Naive thymus-derived CD4-positive, alpha-beta T cell (primary cell): ENCODE results near the gene MYRF. TPM values are rescaled to one million over a fixed set of nuclear protein-coding genes. Genes with fewer than 3 reads are reported as not detected.

Experiments
- ATAC-seq: fragments of 150-1000 bp; cut with Tn5 transposase; 2 replicates; pipeline ENCODE4 v1.10.0; 2021; ENCODE audit warnings: mild to moderate bottlenecking, moderate library complexity
- CTCF ChIA-PET: fragments of 350-600 bp; sonication (Branson Sonifier 250); formaldehyde crosslinking; loops from one replicate; lab custom pipeline; 2021; ENCODE audit warnings: antibody characterized with exemption; lab: Charles Lee
- POLR2A ChIA-PET: fragments of 350-600 bp; sonication (Branson Sonifier 250); formaldehyde crosslinking; loops from one replicate; lab custom pipeline; 2021; ENCODE audit warnings: antibody characterized with exemption, inconsistent platforms; lab: Charles Lee
- DNase-seq, 9 donors: peaks; one replicate each; pipeline versions ENCODE4 v3.0.0 to v3.0.0-alpha.2; 2020 to 2022; ENCODE audit warnings: mixed read lengths in 1 of 9
- H3K27ac ChIP-seq: one replicate; pipeline ENCODE4 v1.7.0; 2013; ENCODE audit warnings: mild to moderate bottlenecking, low read depth, low read length, moderate library complexity
- H3K27me3 ChIP-seq, 2 donors: one replicate each; pipeline ENCODE4 v1.7.0; 2013; ENCODE audit warnings: low read length in 2 of 2, mild to moderate bottlenecking in 2 of 2, moderate library complexity in 2 of 2; ENCODE audit not compliant: control insufficient read depth in 2 of 2, insufficient read depth in 2 of 2
- H3K36me3 ChIP-seq, 3 experiments: 1 replicate in 2 of 3; 2 replicates in 1 of 3; pipeline ENCODE4 v1.7.0; 2013; ENCODE audit warnings: low read length in 3 of 3, mild to moderate bottlenecking in 3 of 3, moderate library complexity in 1 of 3; ENCODE audit not compliant: insufficient read depth in 3 of 3, control insufficient read depth in 2 of 3
- H3K4me1 ChIP-seq, 2 donors: one replicate each; pipeline ENCODE4 v1.7.0; 2013; ENCODE audit warnings: low read length in 2 of 2, mild to moderate bottlenecking in 2 of 2, moderate library complexity in 1 of 2; ENCODE audit not compliant: control insufficient read depth in 2 of 2, insufficient read depth in 2 of 2
- H3K4me3 ChIP-seq: 2 replicates; pipeline ENCODE4 v1.7.0; 2013; ENCODE audit warnings: mild to moderate bottlenecking, low read length
- H3K9me3 ChIP-seq, 3 experiments: 1 replicate in 2 of 3; 2 replicates in 1 of 3; pipeline ENCODE4 v1.7.0; 2013; ENCODE audit warnings: low read length in 3 of 3; ENCODE audit not compliant: control insufficient read depth in 2 of 3
- H3K27ac Mint-ChIP-seq, 9 donors: one replicate each; pipeline ENCODE4 v1.8.0; 2020 to 2022; ENCODE audit warnings: mixed read lengths in 9 of 9, mild to moderate bottlenecking in 8 of 9, moderate library complexity in 5 of 9, inconsistent platforms in 2 of 9
- H3K27me3 Mint-ChIP-seq, 5 donors: one replicate each; pipeline ENCODE4 v1.8.0; 2021 to 2022; ENCODE audit warnings: mixed read lengths in 5 of 5, mild to moderate bottlenecking in 1 of 5
- H3K36me3 Mint-ChIP-seq, 5 donors: one replicate each; pipeline ENCODE4 v1.8.0; 2020 to 2022; ENCODE audit warnings: mixed read lengths in 5 of 5, mild to moderate bottlenecking in 3 of 5, inconsistent platforms in 1 of 5
- H3K4me1 Mint-ChIP-seq, 7 donors: one replicate each; pipeline ENCODE4 v1.8.0; 2020 to 2022; ENCODE audit warnings: mixed read lengths in 7 of 7, mild to moderate bottlenecking in 3 of 7, inconsistent platforms in 1 of 7
- H3K4me3 Mint-ChIP-seq, 10 donors: one replicate each; pipeline ENCODE4 v1.8.0; 2020 to 2022; ENCODE audit warnings: mild to moderate bottlenecking in 10 of 10, mixed read lengths in 10 of 10, moderate library complexity in 6 of 10, inconsistent platforms in 2 of 10
- H3K9me3 Mint-ChIP-seq, 11 donors: one replicate each; pipeline ENCODE4 v1.8.0; 2020 to 2022; ENCODE audit warnings: mixed read lengths in 11 of 11, mild to moderate bottlenecking in 4 of 11, inconsistent platforms in 1 of 11, moderate library complexity in 1 of 11
- intact Hi-C, 2 donors: fragments of 100-400 bp; cut with micrococcal nuclease; formaldehyde crosslinking; loops; one replicate each; pipeline ENCODE4 v1.15.1; 2023
- polyA plus RNA-seq, 2 donors: library from polyadenylated mRNA; unstranded; fragments of 300-500 nt; fragmentation: Illumina TruSeq; gene quantifications; one replicate each; pipeline ENCODE4 v1.2.3, GENCODE V29; 2021
- total RNA-seq, 6 experiments: library from RNA in 5 of 6; stranded (reverse) in 5 of 6; gene quantifications; 1 replicate in 5 of 6; 2 replicates in 1 of 6; pipeline ENCODE4 v1.2.3 and lab custom pipeline; 2021 to 2026

Gene MYRF
- total and polyA plus RNA-seq, 7 experiments from 2014 or later: 0.19 to 1.5 (median 0.36) TPM; not detected in 1

DNA sequence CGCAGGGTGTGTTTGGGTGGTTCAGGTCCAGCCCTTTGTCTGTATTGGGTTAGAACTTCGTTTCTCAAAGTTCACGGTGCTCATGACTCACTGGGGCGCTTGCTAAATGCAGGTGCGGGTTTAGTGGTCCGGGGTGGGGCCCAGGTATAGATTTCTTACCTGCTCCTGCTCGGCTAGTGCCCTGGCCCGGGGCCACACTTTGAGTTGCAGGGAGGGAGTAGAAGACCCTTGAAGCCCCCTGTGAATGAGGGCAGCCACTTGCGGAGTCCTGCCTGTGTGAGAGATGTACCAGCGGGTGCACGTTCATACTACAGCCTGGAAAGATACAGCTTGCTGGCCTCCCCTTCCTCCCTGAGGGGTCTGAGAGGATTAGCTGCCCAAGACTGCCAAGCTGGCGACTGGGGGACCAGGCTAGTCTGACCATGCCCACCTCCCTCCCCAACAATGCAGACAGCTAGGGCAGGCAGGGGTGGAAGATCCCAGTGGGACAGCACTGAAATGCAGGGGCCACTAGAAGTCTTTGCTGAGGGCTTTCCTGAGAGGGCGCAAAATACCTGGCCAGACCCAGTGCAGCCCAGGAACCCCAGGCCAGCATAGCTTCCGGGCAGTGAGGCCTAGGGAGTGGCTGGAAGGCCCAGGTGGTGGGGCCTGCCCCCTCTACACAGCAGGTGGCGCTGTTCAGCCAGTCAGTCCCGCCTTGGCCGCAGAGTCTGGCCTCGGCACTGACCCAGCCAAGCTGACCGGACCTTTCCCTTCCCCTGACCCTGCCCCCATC is 5.1 kb upstream of the MYRF start:
- Histone ChIP-seq H3K4me3 (no peak overlapping the region), H3K36me3 (no peaks in the 10 kb centered on the region), H3K4me1 (no peaks in the 10 kb centered on the region), H3K27ac (no peak overlapping the region), H3K9me3 (no peaks in the 10 kb centered on the region), H3K27me3 (peaks cover 0 to 3% of the 10 kb centered on the region in 2 donors)
- ATAC-seq: peak; percentile 65
- peaks cover 0 to 3% (median 0%) of the 10 kb centered on the region in 5 donors for H3K36me3 Mint-ChIP-seq
- no peak overlapping the region for H3K4me3 Mint-ChIP-seq
- ChIA-PET POLR2A (no interaction called here), CTCF (interaction anchor here (1.0 kb wide), 1 partner anchor 361 kb away, joined by 3 read pairs; no protein-coding TSS in a partner anchor)
- peaks cover 0 to 10% (median 6%) of the 10 kb centered on the region in 7 donors for H3K4me1 Mint-ChIP-seq
- no peak overlapping the region for H3K27ac Mint-ChIP-seq
- peaks cover 17 to 22% (median 20%) of the 10 kb centered on the region in 5 donors for H3K27me3 Mint-ChIP-seq
- H3K9me3 Mint-ChIP-seq: peaks cover 0 to 1% (median 0%) of the 10 kb centered on the region in 11 donors
- DNase-seq: peak in 5 of 9 donors; percentile 13 to 67 (median 18)
- intact Hi-C loops: loop anchor here (1.0 to 5.0 kb wide), 4 partner anchors 29 to 361 kb away; partner anchors contain the start of genes FEN1 (in 1 of the 2) and TMEM258 (in 1 of the 2)

DNA sequence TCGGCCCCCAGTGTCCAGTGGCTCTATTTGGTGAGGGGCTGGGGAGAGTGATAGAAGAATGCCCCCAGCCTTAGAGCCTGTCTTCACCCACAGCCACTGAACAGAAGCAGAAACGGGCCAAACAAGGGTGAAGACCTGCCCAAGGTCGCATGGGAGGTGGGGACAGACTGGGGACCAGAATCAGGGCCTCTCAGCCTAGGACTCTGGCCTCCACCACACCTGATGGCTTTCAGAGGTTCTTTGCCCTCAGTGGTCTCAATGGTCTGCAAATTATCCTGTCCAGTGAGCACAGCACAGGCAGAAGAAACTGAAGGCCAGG is 4.5 kb upstream of the MYRF start:
- Mint-ChIP-seq H3K4me3 (no peak overlapping the region), H3K4me1 (peaks cover under 1 to 12% (median 6%) of the 10 kb centered on the region in 7 donors), H3K27ac (no peak overlapping the region), H3K9me3 (peaks cover 0 to 1% (median 0%) of the 10 kb centered on the region in 11 donors), H3K27me3 (peaks cover 18 to 24% (median 20%) of the 10 kb centered on the region in 5 donors), H3K36me3 (peaks cover 0 to 3% (median 0%) of the 10 kb centered on the region in 5 donors)
- Histone ChIP-seq H3K27me3 (peaks cover 0 to 6% of the 10 kb centered on the region in 2 donors), H3K27ac (no peak overlapping the region), H3K4me1 (no peaks in the 10 kb centered on the region), H3K36me3 (no peaks in the 10 kb centered on the region), H3K9me3 (no peaks in the 10 kb centered on the region), H3K4me3 (no peak overlapping the region)
- intact Hi-C loops: loop anchor here (1.0 to 5.0 kb wide), 4 partner anchors 28 to 360 kb away; partner anchors contain the start of genes FEN1 (in 1 of the 2) and TMEM258 (in 1 of the 2)
- ATAC-seq (no peak), DNase-seq (no peak)
- ChIA-PET CTCF (no interaction called here), POLR2A (no interaction called here)

DNA sequence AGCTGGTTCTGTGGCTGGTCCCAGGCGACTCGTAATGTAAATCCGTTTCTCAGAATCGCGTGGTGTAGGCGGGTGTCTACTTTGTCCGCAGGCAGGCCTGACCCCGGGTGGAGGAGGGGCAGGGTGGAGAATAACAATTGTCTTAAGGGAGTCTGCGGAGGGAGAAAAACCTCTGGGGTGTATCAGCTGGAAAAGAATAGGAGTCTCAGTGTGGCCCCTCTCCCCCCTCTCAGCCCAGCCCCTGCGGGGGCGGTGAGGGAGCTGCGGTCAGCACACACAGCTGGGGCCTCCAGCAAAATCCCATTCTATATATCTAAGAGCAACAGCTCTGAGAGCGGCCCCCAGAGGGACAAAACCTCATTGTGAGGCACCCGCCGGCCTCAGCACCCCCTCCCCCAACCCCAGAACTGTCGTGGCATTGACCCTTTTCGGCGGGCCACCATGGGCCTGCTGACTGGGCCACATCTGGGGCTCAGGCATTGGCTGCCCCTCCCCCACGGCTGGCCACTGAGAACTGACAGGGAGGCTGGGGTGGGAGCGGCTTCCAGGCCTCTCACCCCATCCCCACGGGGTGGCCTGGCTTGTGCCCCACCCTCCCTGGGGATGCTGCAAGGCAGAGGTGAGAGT is 2.7 kb upstream of the MYRF start:
- CTCF ChIA-PET: interaction anchor here (0.7 to 1.3 kb wide), 2 partner anchors 51 to 331 kb away, joined by 3 read pairs; no protein-coding TSS in a partner anchor
- H3K27me3 ChIP-seq: peaks cover 0 to 6% of the 10 kb centered on the region in 2 donors

DNA sequence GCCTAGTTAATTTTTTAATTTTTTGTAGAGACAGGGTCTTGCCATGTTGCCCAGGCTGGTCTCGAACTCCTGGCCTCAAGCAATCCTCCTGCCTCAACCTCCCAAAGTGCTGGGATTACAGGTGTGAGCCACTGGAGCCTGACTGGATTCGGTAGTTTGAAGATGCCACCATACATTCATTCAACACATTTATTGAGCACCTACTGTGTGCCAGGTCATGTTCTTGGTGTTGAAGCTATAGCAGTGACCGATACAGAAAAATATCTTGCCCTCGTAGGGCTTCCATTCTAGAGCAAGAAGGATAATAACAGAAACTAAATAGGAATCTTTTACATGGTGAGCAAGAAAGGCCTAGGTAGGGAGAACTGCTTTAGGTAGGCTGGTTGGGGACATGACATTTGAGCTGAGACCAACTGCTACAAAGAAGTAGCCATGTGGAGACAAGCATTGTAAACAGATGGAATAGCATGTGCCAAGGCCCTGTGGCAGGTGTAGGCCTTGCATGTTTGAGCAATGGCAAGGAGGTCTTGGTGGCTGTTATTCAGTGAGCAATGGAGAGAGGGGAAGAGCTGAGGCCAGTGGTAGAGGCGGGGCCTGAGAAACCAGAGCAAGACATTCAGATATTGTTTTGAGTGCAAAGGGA is 1.7 kb upstream of the MYRF start:
- peaks cover 0 to 3% (median 0%) of the 10 kb centered on the region in 5 donors for H3K36me3 Mint-ChIP-seq
- peaks cover 2 to 18% (median 10%) of the 10 kb centered on the region in 7 donors for H3K4me1 Mint-ChIP-seq
- H3K36me3 ChIP-seq: no peaks in the 10 kb centered on the region
- H3K27me3 ChIP-seq: peaks cover 0 to 6% of the 10 kb centered on the region in 2 donors
- H3K4me3 Mint-ChIP-seq: peak overlapping the region; percentile 6 to 80 (median 32)
- H3K4me1 ChIP-seq: no peaks in the 10 kb centered on the region
- no peak for ATAC-seq
- no peaks in the 10 kb centered on the region for H3K9me3 ChIP-seq
- CTCF ChIA-PET: no interaction called here
- H3K4me3 ChIP-seq: no peak overlapping the region
- peaks cover 18 to 35% (median 27%) of the 10 kb centered on the region in 5 donors for H3K27me3 Mint-ChIP-seq
- H3K9me3 Mint-ChIP-seq: peaks cover 0 to 1% (median 0%) of the 10 kb centered on the region in 11 donors
- no peak overlapping the region for H3K27ac ChIP-seq
- H3K27ac Mint-ChIP-seq: no peak overlapping the region
- intact Hi-C loops: no loop called here
- POLR2A ChIA-PET: interaction anchor here (0.5 kb wide), 1 partner anchor 121 kb away, joined by 3 read pairs; no protein-coding TSS in a partner anchor
- DNase-seq: no peak

More for the DNA sequence above, 2.7 kb upstream of the MYRF start:
- POLR2A ChIA-PET: no interaction called here
- H3K9me3 Mint-ChIP-seq: peaks cover 0 to 1% (median 0%) of the 10 kb centered on the region in 11 donors
- Histone ChIP-seq H3K4me1 (no peaks in the 10 kb centered on the region), H3K27ac (no peak overlapping the region), H3K9me3 (no peaks in the 10 kb centered on the region), H3K4me3 (no peak overlapping the region), H3K36me3 (no peaks in the 10 kb centered on the region)
- H3K27ac Mint-ChIP-seq: no peak overlapping the region
- peaks cover 2 to 18% (median 10%) of the 10 kb centered on the region in 7 donors for H3K4me1 Mint-ChIP-seq
- no peak overlapping the region for H3K4me3 Mint-ChIP-seq
- intact Hi-C loops: loop anchor here in 1 of 2 donors (5.0 kb wide), 2 partner anchors 43 to 358 kb away; partner anchors contain the start of genes FEN1 and TMEM258
- H3K27me3 Mint-ChIP-seq: peaks cover 18 to 35% (median 27%) of the 10 kb centered on the region in 5 donors
- no peak for DNase-seq
- ATAC-seq: no peak
- peaks cover 0 to 3% (median 0%) of the 10 kb centered on the region in 5 donors for H3K36me3 Mint-ChIP-seq

DNA sequence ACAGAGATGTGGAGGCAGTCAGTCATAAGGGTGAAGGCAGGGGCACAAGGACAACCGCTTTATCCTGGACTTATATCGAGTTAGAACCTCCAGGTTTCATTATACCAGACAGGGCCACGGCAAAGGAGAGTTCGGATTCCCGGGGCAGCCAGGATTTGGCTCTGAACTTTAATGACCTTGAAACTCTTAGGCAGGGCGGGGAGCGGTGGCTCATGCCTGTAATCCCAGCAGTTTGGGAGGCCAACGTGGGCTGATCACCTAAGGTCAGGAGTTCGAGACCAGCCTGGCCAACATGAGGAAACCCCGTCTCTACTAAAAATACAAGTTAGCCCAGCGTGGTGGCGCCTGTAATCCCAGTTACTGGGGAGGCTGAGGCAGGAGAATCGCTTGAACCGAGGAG is 1.1 kb upstream of the MYRF start:
- Mint-ChIP-seq H3K36me3 (peaks cover 0 to 3% (median 0%) of the 10 kb centered on the region in 5 donors), H3K27ac (no peak overlapping the region), H3K4me1 (peaks cover 6 to 18% (median 10%) of the 10 kb centered on the region in 7 donors), H3K4me3 (peak overlapping the region in 9 of 10 donors; percentile 7 to 80 (median 68)), H3K27me3 (peaks cover 18 to 35% (median 27%) of the 10 kb centered on the region in 5 donors), H3K9me3 (peaks cover 0 to 1% (median 0%) of the 10 kb centered on the region in 11 donors)
- CTCF ChIA-PET: interaction anchor here (0.7 kb wide), 1 partner anchor 27 kb away, joined by 3 read pairs; no protein-coding TSS in a partner anchor
- Histone ChIP-seq H3K9me3 (no peaks in the 10 kb centered on the region), H3K36me3 (no peaks in the 10 kb centered on the region), H3K27me3 (peaks cover 0 to 6% of the 10 kb centered on the region in 2 donors), H3K4me3 (no peak overlapping the region), H3K27ac (no peak overlapping the region), H3K4me1 (no peaks in the 10 kb centered on the region)
- POLR2A ChIA-PET: interaction anchor here (0.5 kb wide), 1 partner anchor 121 kb away, joined by 3 read pairs; no protein-coding TSS in a partner anchor
- intact Hi-C loops: no loop called here
- ATAC-seq (no peak), DNase-seq (no peak)
